HuH-7.5 (cell line): Measurements from ENCODE around the gene HGD.
"Not testable (repeated sequence)": the region's sequence is repeated elsewhere in the genome, so short reads cannot be mapped to it uniquely, and the experiment has no call there.

Experiments
- DNase-seq: peaks from one replicate; pipeline ENCODE4 v3.0.0; 2011; ENCODE audit warnings: low spot score

The HGD gene, protein sequence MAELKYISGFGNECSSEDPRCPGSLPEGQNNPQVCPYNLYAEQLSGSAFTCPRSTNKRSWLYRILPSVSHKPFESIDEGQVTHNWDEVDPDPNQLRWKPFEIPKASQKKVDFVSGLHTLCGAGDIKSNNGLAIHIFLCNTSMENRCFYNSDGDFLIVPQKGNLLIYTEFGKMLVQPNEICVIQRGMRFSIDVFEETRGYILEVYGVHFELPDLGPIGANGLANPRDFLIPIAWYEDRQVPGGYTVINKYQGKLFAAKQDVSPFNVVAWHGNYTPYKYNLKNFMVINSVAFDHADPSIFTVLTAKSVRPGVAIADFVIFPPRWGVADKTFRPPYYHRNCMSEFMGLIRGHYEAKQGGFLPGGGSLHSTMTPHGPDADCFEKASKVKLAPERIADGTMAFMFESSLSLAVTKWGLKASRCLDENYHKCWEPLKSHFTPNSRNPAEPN

DNA sequence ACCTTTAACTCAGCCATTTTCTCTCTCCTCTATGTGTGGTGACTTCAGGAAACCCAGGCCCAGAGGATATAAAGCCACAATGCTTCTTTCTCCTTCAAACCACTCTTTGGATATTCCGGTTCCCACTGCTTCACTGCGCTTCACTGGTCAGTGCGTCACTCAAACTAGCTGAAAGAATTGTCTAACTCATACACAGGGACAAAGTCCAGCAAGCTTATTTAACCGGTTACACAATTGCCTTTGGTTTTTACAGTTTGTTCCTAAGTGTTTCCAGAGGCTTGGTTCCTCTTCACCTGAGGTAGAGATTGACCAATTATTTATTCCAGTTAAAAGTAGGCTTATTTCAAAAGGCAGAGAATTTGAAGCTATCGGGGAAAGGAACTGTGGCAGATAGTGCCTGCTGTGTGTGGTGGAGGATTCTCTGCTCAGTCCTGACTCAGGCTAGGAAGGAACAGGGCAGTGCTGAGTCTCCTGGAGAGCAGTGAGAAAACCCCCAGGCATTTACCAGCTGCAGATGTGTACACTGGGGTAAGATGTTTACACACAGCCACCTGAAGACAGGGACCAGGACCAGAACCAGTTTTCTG lies at the start of gene HGD:
Gene HGD (minus strand): TSS at position 145 of the 587 bp plus-strand sequence. CDS start 128 bp downstream, at position 17.
- DNase-seq: no peak

GRCh38 chr3:120730576-120731542 lies 48.8 kb upstream of the HGD start:
- DNase-seq: no peak

GRCh38 chr3:120726791-120727190 lies 44.8 kb upstream of the HGD start:
- DNase-seq: no peak

DNA sequence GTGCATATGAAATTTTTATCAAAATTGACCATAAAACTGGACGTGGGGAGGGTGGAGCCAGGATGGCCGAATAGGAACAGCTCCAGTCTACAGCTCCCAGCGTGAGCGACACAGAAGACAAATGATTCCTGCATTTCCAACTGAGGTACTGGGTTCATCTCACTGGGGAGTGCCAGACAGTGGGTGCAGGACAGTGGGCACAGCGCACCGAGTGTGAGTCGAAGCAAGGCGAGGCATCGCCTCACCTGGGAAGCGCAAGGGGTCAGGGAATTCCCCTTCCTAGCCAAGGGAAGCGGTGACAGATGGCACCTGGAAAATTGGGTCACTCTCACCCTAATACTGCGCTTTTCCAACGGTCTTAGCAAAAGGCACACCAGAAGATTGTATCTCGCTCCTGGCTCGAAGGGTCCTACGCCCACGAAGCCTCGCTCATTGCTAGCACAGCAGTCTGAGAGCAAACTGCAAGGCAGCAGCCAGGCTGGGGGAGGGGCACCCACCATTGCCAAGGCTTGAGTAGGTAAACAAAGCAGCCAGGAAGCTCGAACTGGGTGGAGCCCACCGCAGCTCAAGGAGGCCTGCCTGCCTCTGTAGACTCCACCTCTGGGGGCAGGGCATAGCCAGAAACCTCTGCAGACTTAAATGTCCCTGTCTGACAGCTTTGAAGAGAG lies 37.3 kb upstream of the HGD start:
- DNase-seq: not testable (repeated sequence)

DNA sequence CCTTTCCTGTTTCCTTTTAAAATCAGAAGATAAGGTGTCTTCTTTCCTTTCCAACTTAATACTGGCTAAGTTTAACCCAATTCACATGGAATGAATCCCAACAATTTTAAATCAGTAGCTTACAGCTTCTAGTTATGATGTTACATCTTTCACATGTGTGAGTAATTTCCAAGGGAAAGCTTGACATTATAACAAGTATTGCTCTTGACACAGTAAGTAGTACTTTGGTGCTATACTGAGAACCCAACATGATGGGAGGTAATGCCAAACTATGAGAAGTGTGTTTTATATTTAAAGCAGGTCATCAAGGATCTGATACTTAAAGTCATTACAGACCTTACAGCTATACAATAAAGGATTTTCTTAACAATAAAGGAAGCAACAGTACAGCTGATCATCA lies 31.2 kb upstream of the HGD start:
- DNase-seq: no peak

GRCh38 chr3:120710369-120710768 lies 28.3 kb upstream of the HGD start:
- no peak for DNase-seq

DNA sequence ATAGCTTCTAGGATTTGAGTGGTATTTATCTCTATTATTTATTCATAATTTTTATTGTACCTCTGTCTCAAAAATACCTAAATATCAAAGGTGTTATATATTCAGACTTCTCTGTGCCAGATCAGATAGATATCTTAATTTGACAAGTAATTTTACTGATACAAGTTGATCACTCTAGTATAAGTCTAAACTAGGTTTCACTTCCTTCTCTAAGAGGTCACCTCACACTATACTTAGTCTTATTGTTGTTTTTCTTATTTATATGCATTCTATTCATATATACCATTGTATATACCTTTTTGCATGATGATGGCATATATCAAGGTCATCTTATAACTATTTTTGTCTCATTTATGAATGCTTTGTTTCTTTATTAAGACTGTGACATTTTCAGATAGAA lies 26.4 kb upstream of the HGD start:
- DNase-seq: no peak

DNA sequence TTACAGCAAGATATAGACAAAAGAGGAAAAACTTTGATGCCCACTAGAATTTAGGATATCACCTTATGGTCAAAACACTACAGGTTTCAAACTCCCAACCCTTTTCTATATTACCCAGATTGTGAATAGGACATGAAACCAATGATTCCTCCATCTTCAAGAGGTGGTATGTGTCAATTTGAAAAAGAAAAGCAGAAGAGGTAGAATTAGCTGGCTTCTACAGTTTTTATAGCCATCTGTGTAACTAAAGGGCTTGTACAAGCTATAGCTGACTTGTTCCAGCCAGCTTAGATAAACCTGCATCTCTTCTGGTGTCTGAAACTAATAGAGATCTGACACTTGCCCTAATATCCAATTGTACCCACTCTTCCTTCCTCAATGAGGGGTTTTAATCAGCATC lies 24.9 kb upstream of the HGD start:
- DNase-seq: no peak

GRCh38 chr3:120705884-120706582 lies 24.0 kb upstream of the HGD start:
- no peak for DNase-seq

DNA sequence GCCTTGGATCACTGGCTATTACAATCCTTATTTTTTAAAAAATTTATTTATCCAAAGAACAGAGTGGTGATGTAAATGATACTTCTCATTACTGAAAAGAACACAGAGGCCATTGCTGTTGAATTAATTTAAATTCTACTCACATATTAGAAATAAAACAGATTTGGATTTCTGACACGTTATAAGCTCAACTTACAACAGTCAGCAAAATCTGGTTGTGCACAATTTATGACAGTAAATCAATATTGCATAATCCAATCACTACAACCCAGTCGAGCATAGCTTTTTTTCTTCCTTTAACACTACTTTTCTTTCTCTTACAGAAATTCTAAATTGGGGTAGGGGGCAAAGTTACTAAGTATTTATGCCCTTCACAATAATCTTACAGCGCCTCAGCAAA lies 17.3 kb upstream of the HGD start:
- no peak for DNase-seq

- DNase-seq: no peak
Measured at GRCh38 chr3:120693439-120694171, 11.6 kb upstream of the HGD start.

DNA sequence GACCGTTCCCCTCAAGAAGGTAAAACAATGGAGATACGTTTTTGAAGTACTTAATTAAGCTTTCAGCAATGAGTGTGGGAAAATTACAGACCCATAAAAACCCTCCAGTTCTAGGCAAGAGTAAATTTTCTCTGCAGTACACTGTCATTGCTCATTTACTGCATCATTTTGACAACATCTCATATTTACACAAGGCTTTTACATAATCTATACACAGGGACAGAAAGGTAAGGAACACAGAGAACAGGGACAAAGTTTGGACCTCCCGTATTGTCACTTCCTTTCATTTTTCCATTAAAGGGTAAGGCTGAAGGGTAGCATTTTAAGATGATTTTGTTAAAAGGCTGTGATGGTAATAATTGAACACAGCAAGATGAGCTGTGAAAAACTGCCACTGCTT lies 7.4 kb upstream of the HGD start:
- DNase-seq: no peak

GRCh38 chr3:120688121-120688520 lies 6.1 kb upstream of the HGD start:
- DNase-seq: no peak

DNA sequence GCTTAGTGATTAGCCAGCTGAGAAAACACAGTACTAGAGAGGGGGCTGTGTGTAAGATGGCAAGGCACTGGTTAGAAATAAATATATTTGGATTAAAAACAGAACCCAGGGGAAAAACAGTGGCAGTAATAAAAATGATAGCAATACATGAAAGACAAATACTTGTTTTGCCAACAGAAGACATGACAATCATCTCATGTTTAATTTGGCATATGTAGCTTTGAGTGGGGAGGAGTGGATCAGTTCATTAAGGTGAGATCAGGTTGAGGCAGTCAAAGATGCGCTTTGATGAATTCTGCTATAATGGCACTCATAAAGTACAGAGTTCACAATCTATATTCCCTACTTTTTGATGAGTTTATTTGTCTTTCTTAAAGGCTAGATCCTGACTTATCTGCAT lies 3.4 kb upstream of the HGD start:
- no peak for DNase-seq

- DNase-seq: no peak
Measured at GRCh38 chr3:120684896-120685295, 2.9 kb upstream of the HGD start.

DNA sequence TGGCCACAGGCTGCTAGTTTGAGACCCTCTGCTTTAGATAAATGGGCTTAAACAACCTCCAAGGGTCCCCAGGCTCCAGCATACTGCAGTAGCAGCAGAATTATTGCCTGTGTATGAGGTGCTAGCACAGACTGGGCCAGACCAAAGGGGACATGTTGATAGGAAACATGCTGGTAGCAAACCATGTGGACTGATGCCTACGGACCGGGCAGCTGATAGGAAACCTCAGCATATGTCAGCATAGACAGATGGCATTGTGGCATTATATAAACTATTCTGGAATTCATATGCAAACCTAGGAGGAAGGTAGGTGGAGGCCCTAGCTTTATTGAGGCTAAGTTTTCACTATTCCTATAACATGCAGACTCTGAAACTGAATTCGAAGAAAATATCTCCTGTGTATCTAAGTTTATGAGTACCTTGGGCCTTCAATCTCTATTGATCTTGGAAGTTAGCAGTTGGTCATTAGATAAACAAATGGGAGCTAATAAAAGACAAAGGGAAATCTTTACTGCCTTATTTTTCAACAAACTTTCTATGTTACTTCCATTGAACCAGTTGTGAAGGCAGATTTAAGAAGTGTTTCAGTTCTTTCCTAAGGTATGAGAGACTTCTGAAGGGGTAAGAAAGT lies 1.7 kb upstream of the HGD start:
- no peak for DNase-seq

GRCh38 chr3:120683213-120683612 lies 1.2 kb upstream of the HGD start:
- no peak for DNase-seq

DNA sequence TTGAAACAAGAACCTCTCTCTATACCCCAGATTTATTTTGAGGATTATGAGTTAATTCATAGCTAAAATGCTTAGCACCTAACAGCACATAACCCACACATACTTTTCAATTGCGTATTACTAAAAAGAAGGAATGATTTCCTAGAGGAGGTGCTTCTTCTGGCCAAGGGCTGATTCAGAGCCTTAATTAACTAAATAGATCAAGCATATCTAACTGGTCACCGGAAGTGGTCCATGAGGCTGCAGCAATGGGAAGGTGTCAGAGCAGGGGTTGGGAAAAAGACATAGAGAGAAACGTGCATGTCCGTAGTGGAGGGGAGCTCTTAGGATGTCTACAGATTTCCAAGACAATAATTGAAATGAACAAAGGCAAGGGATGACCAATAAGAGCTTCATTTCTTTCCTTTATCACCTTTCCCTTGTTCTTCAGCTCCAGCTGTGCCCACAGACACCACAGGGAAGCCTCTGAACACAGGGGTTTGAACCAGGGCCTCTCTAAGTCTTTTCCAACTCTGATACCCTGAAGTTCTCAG lies 467 bp downstream of the HGD start:
- DNase-seq: no peak

DNA sequence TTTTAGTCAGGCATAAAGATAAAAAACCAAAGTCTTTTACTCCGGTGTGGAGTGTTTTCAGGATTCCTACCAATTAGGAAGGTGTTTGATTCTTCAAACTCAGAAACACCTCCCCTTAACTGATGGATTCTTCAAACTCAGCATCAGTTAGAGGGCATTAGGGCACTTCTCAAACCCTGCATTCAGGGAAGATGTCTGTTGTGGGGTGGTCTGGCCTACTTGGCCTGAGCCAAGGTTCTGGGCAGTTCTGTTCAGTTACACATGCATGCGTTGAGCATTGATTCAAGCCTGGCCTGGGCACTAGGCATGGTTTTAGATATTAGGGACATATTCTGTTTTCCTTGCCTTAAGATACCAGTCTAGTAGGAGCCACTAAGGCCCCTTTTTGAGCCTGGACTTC lies 1.0 kb downstream of the HGD start:
- DNase-seq: no peak
